GM12878 (cell line): Measurements from ENCODE around the gene CD164.

Source experiments
- IRF4 ChIP-seq: IDR thresholded peaks from 2 replicates; pipeline ENCODE4 v1.6.1; 2011; ENCODE audit warnings: low read depth, low read length
- JUNB ChIP-seq: IDR thresholded peaks from 2 replicates; pipeline ENCODE4 v1.6.1; 2016; ENCODE audit warnings: antibody characterized with exemption, mild to moderate bottlenecking
- MYC ChIP-seq: IDR thresholded peaks from 2 replicates; pipeline ENCODE4 v1.6.1; 2011; ENCODE audit warnings: mild to moderate bottlenecking, low read length, moderate library complexity, inconsistent platforms; ENCODE audit not compliant: insufficient read depth, insufficient replicate concordance, insufficient read length, severe bottlenecking
- PAX8 ChIP-seq: fragments of 450-650 bp; IDR thresholded peaks from 2 replicates; pipeline ENCODE4 v1.6.1; 2017; ENCODE audit warnings: mild to moderate bottlenecking, moderate library complexity
- SUZ12 ChIP-seq: fragments of 200-600 bp; sonication (generic); IDR thresholded peaks from one replicate; pipeline ENCODE4 v1.6.1; 2018; ENCODE audit warnings: antibody characterized with exemption, mild to moderate bottlenecking; ENCODE audit not compliant: unreplicated experiment
- YY1 ChIP-seq: IDR thresholded peaks from 2 replicates; pipeline ENCODE4 v1.6.1; 2011; ENCODE audit warnings: low read depth, mild to moderate bottlenecking, low read length
- ZNF217 ChIP-seq: fragments of 450-650 bp; IDR thresholded peaks from 2 replicates; pipeline ENCODE4 v1.6.1; 2017; ENCODE audit warnings: antibody characterized with exemption, mild to moderate bottlenecking
- TF ChIP-seq, protein P1 (sequence below), 3 experiments: IDR thresholded peaks in 2 of 3; conservative IDR thresholded peaks in 1 of 3; 2 replicates each; pipeline ENCODE4 v1.5.1; 2011; ENCODE audit warnings: low read depth in 3 of 3, low read length in 3 of 3, mild to moderate bottlenecking in 3 of 3, control low read depth in 2 of 3, moderate library complexity in 2 of 3, inconsistent platforms in 1 of 3, mixed read lengths in 1 of 3; ENCODE audit not compliant: control insufficient read depth in 2 of 3, insufficient read depth in 1 of 3; ENCODE audit errors: extremely low read depth in 1 of 3
- TF ChIP-seq, protein P2 (sequence below): IDR thresholded peaks from 2 replicates; pipeline ENCODE4 v1.6.1; 2012; ENCODE audit warnings: mild to moderate bottlenecking, low read depth, low read length
- TF ChIP-seq, protein P3 (sequence below): IDR thresholded peaks from 2 replicates; pipeline ENCODE4 v1.6.1; 2012; ENCODE audit warnings: low read depth, low read length, improper control_type of control experiment
- TF ChIP-seq, protein P4 (sequence below): IDR thresholded peaks from 2 replicates; pipeline ENCODE4 v1.6.1; 2012; ENCODE audit warnings: low read depth, low read length, improper control_type of control experiment
- TF ChIP-seq, protein P5 (sequence below): IDR thresholded peaks from 2 replicates; pipeline ENCODE4 v1.6.1; 2012; ENCODE audit warnings: low read length, inconsistent platforms
- TF ChIP-seq, protein P6 (sequence below): fragments of 450-650 bp; IDR thresholded peaks from 2 replicates; pipeline ENCODE4 v1.6.1; 2017; ENCODE audit warnings: mild to moderate bottlenecking

DNA sequence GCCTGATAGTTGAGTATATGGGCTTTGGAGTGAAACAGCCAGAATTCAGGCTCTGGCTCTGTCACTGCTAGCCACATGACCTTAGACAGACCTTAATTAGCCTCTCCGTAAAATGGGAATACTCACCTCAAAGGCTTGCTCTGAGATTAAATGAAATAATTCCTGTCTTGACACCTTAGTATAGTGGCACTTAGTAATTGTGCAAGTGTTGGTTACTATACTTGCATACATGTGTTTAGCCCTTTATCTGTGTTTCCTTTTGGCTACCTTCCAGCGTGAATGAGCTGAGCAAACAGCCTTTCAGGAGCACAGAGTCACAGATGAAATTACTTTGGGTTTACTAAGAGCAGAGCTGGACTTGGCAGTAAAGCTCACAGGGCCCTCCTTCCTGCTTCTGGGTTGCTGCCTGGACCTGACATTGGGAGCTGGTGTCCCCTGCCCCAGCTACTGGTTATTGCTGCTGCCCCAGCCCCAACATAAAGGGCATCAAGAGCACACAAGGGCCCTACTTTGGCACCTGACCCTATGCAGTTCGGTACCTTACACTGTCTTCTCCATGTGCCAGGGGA lies 32.8 kb downstream of the CD164 start:
- no peak for TF ChIP-seq YY1
- TF ChIP-seq, protein P1, sequence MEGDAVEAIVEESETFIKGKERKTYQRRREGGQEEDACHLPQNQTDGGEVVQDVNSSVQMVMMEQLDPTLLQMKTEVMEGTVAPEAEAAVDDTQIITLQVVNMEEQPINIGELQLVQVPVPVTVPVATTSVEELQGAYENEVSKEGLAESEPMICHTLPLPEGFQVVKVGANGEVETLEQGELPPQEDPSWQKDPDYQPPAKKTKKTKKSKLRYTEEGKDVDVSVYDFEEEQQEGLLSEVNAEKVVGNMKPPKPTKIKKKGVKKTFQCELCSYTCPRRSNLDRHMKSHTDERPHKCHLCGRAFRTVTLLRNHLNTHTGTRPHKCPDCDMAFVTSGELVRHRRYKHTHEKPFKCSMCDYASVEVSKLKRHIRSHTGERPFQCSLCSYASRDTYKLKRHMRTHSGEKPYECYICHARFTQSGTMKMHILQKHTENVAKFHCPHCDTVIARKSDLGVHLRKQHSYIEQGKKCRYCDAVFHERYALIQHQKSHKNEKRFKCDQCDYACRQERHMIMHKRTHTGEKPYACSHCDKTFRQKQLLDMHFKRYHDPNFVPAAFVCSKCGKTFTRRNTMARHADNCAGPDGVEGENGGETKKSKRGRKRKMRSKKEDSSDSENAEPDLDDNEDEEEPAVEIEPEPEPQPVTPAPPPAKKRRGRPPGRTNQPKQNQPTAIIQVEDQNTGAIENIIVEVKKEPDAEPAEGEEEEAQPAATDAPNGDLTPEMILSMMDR (IDR thresholded peaks at IDR 0.05 in 2 of 3, conservative IDR thresholded peaks at IDR 0.05 in 1 of 3; ENCODE audit: control insufficient read depth in 2 of 3, extremely low read depth in 1 of 3, insufficient read depth in 1 of 3, low read depth in 3 of 3, low read length in 3 of 3): no peak
- TF ChIP-seq, protein P2, sequence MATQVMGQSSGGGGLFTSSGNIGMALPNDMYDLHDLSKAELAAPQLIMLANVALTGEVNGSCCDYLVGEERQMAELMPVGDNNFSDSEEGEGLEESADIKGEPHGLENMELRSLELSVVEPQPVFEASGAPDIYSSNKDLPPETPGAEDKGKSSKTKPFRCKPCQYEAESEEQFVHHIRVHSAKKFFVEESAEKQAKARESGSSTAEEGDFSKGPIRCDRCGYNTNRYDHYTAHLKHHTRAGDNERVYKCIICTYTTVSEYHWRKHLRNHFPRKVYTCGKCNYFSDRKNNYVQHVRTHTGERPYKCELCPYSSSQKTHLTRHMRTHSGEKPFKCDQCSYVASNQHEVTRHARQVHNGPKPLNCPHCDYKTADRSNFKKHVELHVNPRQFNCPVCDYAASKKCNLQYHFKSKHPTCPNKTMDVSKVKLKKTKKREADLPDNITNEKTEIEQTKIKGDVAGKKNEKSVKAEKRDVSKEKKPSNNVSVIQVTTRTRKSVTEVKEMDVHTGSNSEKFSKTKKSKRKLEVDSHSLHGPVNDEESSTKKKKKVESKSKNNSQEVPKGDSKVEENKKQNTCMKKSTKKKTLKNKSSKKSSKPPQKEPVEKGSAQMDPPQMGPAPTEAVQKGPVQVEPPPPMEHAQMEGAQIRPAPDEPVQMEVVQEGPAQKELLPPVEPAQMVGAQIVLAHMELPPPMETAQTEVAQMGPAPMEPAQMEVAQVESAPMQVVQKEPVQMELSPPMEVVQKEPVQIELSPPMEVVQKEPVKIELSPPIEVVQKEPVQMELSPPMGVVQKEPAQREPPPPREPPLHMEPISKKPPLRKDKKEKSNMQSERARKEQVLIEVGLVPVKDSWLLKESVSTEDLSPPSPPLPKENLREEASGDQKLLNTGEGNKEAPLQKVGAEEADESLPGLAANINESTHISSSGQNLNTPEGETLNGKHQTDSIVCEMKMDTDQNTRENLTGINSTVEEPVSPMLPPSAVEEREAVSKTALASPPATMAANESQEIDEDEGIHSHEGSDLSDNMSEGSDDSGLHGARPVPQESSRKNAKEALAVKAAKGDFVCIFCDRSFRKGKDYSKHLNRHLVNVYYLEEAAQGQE: no peak
- TF ChIP-seq, protein P3, sequence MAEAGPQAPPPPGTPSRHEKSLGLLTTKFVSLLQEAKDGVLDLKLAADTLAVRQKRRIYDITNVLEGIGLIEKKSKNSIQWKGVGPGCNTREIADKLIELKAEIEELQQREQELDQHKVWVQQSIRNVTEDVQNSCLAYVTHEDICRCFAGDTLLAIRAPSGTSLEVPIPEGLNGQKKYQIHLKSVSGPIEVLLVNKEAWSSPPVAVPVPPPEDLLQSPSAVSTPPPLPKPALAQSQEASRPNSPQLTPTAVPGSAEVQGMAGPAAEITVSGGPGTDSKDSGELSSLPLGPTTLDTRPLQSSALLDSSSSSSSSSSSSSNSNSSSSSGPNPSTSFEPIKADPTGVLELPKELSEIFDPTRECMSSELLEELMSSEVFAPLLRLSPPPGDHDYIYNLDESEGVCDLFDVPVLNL: no peak
- TF ChIP-seq, protein P4, sequence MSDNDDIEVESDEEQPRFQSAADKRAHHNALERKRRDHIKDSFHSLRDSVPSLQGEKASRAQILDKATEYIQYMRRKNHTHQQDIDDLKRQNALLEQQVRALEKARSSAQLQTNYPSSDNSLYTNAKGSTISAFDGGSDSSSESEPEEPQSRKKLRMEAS: no peak
- TF ChIP-seq MYC: no peak
- TF ChIP-seq IRF4: no peak
- TF ChIP-seq PAX8: no peak
- TF ChIP-seq, protein P5, sequence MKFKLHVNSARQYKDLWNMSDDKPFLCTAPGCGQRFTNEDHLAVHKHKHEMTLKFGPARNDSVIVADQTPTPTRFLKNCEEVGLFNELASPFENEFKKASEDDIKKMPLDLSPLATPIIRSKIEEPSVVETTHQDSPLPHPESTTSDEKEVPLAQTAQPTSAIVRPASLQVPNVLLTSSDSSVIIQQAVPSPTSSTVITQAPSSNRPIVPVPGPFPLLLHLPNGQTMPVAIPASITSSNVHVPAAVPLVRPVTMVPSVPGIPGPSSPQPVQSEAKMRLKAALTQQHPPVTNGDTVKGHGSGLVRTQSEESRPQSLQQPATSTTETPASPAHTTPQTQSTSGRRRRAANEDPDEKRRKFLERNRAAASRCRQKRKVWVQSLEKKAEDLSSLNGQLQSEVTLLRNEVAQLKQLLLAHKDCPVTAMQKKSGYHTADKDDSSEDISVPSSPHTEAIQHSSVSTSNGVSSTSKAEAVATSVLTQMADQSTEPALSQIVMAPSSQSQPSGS: no peak
- TF ChIP-seq SUZ12: no peak
- TF ChIP-seq ZNF217: no peak
- no peak for TF ChIP-seq JUNB
- TF ChIP-seq, protein P6, sequence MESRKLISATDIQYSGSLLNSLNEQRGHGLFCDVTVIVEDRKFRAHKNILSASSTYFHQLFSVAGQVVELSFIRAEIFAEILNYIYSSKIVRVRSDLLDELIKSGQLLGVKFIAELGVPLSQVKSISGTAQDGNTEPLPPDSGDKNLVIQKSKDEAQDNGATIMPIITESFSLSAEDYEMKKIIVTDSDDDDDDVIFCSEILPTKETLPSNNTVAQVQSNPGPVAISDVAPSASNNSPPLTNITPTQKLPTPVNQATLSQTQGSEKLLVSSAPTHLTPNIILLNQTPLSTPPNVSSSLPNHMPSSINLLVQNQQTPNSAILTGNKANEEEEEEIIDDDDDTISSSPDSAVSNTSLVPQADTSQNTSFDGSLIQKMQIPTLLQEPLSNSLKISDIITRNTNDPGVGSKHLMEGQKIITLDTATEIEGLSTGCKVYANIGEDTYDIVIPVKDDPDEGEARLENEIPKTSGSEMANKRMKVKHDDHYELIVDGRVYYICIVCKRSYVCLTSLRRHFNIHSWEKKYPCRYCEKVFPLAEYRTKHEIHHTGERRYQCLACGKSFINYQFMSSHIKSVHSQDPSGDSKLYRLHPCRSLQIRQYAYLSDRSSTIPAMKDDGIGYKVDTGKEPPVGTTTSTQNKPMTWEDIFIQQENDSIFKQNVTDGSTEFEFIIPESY: no peak
